ENCODE data around the gene TCHHL1.
A peak's percentile ranks its signal among the peaks of the same experiment; 100 is the strongest.

TCHHL1 gene

DNA sequence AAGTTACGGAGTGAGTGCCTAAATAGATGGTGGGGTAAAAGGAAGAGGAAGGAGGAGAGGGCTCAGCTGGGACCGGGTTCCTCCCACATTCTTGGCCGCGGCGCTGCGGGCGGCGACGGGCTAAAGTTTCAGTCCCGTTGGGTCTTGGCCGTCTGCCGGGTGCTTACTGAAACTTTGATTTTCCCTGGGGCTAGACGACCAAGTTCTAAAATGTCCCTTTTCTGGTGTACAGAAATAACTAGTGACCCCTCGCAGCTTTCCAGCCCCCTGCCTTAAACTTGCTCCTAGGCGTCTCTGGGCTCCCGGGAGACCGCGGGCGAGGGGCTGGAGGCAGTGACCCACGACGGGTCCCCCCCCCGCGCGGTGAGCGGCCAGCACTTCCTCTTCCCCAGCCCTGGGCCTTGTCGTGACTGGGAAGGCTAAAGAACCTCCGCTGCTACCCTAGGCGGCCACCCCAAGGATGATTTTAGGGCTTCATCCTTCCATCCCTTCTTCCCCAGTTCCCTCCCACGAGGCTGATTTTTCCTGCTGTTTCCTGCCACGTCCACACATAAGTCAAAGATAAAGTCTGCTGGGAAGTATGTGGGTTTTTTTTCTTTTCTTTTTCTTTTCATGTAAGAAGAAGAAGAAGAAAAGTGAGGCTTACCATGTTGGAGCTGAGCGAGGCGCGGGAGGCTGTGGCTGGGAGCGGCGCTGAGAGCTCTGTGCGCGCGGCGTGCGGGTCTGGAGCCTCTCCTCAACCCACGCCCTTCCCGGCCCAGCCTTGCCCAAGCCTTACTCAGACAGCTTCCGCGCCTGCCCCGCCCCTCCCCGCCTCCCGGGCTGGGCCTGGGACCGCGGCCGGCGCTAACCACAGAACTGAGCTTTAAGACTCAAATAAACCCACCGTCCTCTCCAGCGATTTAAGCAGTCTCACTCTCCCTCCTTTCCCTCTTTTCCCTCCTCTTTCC lies 52.3 kb downstream of the TCHHL1 start, which contains the start of gene S100A11:
TSS of gene S100A11 (minus strand) at position 738 of the 950 bp plus-strand sequence. CDS start at position 649, 89 bp downstream.
- peak; percentile 39 for DNase-seq

DNA sequence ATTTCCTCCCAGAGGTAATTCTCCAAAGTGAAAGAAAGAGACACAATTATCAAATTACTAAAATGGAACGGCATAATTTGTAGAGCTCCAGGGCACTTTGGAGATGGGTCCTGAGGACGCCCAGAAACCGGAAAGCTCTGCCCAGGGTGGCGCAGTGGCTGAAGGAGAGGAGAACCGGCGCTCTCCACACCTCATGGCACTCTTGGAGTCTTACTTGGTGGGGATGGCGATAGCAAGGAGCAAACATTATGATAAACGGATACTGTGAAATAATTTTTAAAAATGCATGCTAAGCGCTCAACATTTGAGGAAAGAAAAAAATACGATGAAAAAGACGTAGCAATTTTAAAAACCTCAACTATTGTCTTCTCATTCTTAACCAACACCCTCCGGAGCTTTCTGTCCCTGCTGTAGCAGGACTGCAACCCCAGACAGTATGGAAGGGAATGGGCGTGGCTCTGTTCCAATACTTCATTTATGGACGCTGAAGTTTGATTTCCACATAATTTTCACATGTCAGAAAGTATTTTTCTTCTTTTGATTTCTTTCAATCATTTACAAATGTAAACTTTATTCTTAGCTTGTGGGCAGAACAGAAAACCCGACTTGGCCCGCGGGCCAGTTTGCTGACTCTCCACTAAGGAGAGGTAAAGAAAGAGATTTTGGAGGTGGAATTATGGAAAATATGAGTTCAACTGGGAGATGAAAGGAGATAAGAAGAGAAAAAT lies 53.2 kb downstream of the TCHHL1 start:
- no peak for DNase-seq

DNA sequence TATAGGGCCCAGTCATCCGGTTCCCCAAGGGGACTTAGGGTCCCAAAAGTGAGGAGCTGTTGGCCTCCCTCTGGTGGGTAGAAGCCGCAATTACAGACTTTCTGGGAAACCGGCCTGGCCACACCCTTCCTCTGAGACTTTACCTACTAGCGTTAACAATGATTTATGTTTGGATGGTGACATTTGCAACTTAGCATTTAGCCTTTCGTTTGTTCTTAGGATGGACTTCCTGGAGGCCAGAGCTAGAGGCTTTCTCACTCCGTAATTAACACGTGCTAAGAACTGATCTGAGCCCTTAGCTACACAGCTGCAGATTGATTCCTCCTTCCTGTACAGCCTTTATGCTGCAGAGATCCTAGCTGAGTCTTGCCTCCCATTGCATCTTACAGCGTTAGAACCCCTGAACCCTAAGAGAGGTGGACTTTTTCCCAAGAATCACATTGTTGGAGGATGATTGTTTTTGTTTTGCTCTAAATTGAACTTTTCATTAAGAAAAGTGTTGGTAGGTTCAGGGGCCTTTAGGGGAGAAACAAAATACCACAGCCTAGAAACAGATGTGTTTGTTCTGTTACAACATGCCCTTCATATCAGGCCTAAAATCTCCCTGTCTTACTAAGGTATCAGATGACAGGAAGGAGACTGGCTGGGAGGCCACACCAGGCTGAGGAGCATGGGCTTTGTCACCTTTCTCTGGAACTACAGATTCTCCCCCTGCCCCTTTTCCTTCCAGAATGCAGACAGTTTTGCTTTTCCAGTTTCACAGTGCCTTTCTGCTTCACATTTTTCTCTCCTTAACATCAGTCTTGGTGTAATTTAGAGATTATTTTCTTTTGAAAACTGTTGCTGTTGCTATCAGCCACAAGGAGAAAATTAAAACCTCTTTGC lies 54.0 kb downstream of the TCHHL1 start:
- DNase-seq: peak; percentile 91

DNA sequence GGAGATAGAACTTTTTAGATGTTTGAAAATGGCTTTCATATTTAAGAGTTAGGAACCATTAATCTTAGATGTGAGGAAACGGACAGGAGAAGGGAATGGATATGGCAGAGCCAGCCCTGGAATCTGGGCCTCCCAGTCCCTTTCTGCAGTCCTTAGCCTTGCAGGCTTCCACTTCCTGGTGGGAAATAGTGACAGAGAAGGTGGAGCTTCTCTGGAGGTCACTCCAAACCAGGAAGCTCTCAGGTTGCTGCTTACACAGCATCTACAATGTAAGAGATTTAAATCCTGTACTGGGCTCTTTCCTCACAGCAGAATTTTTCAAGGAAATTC lies 54.6 kb downstream of the TCHHL1 start:
- DNase-seq: peak; percentile 91
